Hepatic stellate cell (primary cell): ENCODE results near the gene BTBD9.
A peak's percentile ranks its signal among the peaks of the same experiment; 100 is the strongest.

Experiments used
- DNase-seq: peaks from one replicate; pipeline ENCODE4 v3.0.0; 2011; ENCODE audit warnings: low spot score

The BTBD9 gene

DNA sequence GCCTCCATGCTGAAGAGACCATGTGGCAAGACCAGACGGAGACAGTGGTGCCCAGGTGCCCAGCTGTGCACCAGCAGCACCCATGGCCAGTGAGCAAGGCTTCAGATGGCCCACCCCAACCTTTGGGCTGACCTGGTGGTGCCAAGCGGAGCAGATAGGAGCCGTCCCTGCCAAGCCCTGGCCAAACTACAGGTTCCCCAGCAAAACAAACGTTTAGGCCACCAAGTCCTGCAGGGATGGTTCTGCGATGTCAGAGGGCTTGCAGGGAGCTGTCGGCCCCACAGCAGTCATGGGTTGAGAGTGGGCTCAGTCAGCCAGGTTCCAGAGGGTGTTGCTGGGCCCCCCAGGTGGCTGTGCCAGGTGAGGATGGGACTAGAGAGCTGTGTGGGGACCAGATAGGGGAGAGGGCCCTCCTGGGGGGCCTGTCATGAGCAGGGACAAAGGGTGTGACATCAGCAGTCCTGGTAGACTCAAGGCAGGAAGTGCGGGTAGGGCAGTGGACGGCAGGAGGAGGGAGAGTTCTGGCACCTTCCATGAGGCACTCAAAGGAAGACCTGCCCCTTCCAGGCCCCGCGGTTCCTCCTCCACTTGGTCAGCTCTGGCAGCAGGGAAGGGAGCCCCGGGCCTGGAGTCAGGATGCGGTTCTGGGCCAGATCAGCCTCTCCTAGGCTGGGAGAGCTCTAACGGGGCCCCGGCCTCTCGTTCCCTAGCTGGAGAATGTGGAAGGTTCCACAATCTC, 477.8 kb downstream of the BTBD9 start:
- DNase-seq = no peak

DNA sequence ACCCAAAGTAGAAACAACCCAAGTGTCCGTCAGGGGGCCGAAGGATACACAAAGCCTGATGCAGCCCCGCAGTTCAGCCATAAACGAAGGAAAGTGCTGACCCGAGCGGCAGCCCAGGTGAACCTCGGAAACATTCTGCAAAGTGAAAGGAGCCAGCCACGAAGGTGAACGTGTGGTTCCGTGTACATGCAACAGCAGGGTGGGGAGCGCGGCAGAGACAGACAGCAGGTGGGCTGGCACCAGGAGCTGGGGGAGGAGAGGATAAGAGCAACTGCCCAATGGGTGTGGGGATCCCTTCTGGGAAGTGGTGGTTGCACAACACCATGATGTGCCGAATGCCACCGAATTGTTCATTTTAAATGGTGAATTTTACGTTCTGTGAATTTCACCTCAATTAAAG, 478.4 kb downstream of the BTBD9 start:
- DNase-seq = no peak

DNA sequence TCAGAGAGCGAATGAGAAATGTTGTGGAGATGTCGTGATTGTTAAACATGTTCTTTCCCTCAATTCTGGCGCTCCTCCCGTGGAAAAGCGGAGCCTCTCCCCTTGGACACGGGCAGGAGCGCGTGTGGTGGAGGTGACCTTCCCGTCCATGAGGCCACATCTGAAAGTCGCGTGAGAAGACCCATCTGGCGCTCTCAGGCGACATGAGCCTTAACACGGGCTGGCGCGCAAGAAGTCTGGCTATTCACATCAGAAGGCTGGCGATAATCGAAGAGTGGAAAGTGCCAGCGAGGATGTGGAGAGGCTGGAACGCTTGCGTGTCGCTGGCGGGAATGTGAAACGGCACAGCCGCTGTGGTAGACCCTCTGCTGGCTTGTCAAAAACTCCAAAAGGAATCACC, 478.9 kb downstream of the BTBD9 start:
- DNase-seq = no peak

DNA sequence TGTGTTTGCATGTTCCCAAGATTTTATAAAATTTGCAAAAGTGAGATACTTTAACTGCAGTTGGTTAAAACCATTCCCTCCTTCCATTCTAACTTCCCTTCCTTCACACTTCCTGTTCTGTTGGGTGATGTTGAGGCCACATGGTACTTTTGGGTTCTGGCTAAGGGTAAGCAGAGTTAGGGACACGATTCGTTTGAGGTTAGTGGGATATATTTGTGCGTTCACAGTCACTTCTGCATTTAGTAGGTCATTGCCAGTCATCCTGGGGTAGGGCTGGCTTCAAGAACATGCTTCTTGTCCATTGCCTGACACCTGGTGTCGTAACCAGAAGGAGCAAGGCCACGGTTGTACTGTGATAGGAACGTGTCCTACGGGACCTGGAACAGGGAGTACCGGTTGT, 480.1 kb downstream of the BTBD9 start:
- DNase-seq = no peak

DNA sequence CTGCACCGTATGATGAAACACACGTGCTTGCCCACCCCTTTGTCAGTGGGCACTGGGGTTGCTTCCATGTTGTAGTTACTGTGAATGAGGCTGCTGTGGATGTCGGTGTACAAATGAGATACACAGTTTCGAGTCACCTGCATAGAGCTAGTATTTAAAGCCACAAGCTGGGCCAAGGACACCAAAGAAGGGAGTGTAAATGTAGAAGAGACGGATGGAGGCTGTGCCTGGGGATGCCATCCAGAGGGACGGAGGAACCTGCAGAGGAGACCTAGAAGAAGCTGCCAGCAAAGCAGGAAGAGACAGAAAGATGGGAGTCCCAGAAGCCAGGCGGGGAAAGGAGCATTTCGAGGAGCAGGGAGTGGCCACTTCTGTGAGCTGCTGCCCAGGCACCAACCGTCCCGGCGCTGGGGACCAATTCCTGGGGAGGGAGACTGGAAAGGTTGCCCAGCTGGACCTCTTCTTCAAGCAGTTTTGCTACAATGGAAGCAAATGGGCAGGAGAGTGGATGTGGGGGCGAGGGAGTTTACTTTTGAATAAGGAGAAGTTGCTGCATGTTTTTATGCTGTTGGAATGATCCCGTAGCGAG, 480.9 kb downstream of the BTBD9 start:
- no peak for DNase-seq

DNA sequence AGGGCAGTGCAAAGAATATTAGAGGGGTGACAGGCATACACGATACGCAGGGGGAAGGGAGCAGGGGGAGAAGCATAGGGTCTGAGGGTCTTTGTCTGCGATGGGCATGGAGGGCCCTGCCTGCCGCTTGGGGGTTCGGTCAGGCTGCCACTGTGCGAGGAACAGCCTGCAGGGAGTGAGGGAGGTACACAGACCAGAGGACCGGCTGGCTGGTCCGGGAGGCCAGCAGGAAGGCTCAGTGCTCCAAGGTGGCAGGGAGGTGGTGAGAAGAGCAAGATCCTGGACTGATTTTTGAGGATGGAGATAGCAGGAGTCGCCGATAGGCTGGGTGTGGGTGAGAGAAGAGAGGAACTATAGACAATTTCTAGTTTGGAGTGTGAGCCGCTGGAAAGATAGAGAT, 481.8 kb downstream of the BTBD9 start:
- no peak for DNase-seq

DNA sequence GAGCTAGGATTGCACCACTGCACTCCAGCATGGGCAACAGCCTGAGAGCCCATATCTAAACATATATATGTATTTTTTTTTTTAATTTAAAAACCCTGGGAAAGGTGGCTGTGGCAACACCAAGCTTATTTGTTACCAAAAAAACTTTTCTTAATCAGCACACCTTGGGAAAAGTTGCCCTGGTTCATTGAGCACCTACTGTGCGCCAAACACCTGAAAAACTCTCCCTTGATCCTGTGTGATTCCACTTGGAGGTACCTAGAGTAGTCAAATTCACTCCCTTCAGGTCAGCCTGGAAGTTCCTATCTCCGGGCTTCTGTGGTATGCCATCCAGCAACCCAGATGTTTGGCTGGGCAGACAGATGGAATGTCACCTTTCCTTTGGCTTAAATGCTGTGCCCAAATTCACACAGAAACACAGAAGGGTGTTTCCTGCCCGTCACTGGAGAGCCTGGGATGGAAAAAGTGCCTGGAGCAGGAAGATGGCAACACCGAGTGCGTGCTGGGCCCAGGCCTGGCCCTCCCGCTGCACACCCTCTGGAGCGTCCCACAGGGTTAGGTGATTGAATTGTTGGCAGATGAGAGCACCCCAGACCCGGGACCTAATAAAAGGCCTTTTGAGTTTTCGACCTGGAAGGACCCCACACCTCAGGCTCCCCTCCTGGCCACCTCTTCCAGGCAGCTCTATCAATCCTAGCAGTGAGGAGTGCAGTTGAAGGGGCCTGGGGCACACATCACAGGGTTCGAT, 482.7 kb downstream of the BTBD9 start:
- DNase-seq = no peak

DNA sequence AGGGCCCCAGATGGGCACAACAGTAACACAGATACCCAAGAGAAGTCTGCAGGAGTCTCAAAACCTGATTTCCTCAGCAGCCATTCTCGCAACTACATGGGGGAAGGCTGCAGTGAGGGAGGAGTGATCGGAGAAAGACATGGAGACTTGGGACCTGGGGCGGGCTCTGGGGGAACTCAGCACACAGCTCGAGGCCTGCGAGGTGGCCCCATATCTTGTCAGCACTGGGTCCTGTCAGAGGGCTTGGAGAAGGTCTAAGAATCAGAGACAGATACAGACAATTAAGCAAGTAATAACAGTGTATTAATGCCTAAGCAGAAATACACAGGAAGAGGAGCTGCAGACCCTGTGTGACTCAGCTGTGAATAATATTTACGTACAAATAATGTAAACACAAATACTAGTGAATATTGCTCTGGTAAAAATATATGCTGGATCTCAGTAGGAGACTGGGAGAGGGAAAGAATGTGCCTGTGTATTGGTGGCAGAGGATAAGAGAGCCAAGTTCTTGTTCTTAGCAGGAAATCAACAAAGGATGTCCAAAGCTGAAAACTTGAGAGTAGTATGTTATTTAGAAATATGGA, 484.0 kb downstream of the BTBD9 start:
- DNase-seq = no peak

DNA sequence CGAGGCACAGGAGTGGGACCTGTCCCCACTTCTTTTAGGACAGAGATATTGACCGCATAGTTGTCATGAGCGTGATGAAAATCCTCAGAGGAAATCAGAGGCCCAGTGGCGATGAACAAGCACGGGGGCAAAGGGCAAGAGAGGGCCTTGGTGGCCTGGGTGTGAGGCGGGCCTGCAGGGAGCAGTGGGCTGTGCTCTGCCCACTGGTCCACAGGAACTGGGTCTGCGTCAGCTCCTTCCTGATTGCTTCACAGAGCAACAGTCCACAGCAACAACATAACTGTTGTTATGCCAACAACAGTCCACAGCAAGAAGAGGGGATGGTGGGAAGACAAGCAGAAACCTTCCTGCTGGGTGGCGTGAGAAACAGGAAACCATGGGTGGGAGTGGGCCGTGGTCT, 484.6 kb downstream of the BTBD9 start:
- peak; percentile 43 for DNase-seq

DNA sequence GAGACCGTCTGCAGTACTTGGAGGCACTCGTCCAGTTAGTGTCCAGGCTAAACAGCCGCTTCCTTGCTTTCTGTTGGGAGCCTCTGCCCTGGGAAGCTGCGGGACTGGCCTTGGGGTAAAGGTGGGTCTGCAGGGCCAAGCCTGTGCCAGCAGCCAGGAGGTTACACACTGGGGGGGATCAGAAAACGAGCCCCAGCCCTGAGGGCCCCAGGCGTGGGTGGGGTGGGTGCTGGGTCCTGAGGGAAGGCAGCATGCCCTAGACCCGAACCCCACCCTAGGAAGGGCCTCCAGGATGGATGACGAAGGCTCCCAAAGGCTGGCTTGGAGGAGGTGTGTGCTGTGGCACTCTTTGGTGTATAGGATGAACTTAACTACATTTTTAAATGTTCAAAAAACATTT, 485.0 kb downstream of the BTBD9 start:
- DNase-seq = no peak

DNA sequence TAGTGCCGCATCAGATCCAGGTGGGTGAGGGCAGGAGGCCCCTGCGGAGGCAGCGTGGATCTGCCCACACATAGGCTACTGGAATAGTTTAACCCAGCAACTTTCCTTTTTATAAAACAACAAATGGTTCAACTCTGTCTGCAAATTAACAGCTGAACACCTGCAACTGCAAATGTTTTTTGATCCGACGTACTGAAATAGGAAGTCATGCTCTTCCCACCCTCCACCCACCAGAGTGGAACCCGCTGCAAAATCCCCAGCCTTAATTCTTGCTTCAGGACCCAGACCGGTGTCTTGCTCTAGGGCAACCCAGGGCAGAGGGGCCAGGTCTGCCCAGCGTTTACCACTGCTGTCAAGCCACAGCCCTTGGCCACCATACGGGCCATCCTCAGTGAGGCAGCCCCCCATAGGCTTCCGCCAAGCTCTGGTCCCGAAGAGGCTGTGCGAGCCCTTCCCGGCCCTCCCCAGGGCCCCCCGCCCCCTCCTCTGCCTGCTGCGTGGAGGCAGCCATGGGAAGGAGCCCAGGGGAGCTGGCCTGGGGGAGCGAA, 485.9 kb downstream of the BTBD9 start:
- no peak for DNase-seq

DNA sequence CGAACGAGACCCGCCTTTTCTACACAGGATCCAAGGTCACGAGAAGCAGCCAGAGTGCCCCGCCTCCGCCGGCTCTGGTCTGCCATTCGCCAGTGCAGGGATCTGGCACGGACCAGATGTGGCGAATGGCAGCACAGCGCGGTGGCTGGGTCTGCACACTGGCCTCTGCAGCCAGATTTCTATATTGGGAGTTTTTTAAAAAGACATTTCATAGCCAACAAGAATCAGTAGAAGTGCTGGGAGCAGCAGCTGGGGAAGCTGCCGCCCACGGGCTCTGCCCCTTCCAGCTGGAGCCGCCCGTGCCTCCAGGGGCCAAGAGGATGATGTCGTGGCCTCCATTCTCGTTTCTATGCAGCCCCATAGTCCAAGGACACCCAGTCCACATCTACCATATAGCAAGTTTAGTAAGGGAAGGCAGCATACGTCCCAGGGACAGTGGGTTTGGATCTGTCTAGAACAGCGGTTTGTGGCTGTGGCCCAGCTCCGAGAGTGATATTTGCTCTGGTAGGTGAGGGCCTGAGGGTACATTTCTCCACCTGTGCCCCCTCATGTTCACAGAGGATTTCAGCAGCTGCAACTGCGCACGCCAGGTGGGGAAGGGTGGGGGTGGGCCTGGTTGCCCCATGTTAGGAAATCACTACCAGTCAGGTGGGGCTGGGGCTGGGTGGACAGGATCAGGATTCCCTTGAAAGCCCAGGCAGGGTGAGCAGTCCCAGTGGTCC, 486.5 kb downstream of the BTBD9 start:
- DNase-seq = no peak

DNA sequence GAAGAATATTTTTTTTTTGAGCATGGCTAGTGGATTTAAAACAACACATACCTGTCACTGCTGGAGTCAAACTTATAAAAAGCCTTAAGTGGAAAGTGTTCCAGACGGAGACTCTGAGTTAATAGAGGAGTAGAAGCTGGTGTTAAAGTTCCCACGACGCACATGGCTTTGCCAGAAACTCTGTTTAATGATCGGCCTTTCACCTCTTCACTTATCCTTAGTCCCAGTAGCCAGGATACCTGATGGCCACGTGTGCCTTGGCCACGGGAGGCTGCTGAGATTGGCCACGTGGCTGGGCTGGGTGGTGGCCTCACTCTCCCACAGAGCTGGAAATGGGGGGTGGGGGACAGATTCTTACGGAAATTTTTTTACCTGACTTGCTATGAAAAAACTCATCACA, 487.1 kb downstream of the BTBD9 start:
- no peak for DNase-seq

DNA sequence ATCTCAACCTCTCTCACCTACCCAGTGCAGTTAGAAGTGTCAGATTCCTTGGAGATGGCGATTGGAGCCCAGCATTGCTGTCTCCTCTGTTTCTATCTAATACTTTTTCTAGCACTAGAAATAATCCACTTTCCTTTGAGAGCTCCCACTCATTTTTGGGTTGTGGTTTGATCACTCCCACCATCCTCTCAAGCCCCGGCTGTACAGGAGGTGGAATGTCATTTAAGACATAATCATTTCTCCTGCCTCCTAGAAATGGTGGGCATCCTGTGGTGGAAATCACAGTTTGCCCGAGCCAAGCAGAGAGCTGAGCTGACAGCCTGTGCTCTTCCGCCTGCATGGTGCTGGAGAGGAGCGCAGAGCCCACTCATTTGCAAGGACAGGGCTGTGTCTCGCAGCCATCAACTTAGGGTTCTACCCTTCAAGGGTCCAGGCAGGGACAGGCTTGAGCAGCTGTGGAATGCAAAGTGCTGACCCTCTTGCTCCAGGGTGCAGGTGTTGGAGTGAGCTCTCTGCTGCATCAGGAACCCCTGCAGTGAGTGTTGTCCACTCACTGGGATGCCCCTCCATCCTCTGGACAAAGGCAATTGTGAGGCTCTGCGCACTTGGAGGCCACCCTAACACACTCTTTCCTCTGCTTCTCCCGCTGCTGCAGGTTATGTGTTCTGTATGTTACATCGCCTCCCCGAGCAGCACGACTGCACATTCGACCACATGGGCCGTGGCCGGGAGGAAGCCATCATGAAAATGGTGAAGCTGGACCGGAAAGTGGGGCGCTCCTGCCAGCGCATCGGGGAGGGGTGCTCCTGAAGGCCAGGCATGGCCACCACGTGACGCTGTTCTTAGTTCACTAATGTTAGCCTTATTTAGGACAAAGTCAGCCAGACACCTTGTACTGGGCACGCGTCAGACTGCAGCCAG, 487.9 kb downstream of the BTBD9 start:
- no peak for DNase-seq

DNA sequence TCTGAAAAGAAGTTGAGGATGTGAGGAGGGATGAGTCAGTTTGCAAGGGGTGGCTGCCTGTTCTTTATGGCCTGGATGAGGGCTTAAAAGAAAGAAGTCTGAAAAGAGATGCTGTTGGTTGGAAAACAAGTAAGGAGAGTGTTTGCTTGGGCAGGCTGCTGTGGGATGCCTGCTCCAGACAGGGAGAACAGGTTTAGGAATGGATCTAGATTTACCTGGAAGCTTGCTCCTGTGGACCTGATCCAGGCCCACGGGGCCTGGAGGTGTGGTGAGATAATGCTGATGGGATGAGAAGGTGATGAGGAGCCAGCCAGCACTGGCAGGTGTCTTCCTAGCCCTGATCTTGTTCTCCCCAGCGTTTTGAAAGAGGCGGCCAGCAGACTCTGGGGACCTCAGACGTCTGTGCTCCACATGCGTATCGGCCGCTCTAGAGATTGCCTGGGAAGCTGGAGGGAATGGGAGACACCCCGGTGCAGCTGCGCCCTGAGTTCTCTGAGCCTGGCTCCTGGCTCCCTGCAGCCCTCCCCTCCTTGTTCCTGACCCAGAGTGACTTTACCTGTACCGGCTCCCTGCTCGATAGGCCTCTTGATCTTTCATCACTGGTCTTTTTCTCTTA, 488.9 kb downstream of the BTBD9 start:
- no peak for DNase-seq

DNA sequence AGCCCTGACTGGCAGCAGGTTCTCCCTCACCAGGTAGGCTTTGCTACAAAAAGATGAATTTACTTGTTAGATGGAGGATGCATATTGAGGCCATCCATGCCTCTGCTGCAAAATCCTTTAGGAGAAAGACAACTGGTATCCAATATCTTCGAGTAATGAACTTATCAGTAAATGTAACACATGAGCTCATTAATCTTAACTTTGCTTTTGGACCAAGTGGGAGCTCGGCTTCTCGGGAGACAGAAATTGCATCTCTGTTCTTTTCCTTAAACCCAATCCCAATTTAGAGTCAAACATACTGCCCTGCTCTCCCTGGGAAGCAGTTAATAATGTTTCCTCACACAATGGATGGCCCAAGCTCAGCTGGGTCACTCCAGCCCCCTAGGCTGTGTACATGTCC, 489.7 kb downstream of the BTBD9 start:
- no peak for DNase-seq

DNA sequence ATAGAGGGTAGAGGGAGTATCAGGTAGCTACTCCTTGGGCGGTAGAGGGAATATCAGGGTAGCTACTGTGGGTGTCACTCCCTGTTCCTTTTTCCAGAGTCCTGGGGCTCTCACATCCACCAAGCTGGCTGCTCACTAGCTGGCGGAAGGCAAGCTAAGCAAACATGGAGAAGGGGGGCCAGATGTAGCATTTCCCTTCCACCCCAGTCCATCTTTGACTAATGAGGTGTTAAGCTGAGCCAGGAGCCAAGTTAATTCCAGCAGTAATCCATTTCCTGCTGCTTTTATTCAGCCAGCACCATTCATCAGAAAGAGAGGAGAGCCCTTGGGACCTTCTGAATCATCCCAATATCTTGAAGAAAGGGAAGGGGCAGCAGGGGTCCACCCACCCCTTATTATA, 490.2 kb downstream of the BTBD9 start:
- no peak for DNase-seq

DNA sequence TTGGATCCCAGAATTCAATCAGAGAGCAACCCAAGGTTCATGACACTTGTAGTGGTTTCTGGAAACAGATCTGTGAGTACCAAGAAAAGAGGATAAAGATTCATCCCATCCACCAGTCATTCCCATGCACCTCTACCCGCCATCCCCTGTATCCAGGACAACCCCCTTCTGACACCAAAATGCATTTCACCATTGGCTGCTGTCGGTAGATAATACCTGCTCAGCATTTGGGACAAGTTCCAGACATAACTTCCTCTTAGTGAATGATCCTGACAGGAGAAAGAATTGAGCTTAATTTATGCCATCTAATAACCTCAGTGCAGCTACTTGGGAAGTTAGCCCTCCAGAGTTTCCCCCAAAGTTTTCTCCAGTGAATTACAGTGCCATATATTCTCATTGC, 491.1 kb downstream of the BTBD9 start:
- DNase-seq = no peak

DNA sequence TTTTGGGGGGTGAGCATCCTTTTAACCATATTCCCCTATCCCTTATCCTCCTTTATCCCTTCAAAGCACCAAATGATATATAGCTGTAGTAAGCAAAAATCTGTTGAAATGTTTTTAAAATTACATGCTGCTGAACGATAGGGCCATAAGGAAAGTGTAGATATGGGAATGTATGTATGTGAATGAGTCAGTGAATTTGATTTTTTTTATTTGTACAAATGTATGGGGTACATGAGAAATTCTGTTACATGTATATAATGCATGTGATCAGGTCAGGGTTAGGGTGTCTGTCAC, 493.0 kb downstream of the BTBD9 start:
- DNase-seq = no peak

DNA sequence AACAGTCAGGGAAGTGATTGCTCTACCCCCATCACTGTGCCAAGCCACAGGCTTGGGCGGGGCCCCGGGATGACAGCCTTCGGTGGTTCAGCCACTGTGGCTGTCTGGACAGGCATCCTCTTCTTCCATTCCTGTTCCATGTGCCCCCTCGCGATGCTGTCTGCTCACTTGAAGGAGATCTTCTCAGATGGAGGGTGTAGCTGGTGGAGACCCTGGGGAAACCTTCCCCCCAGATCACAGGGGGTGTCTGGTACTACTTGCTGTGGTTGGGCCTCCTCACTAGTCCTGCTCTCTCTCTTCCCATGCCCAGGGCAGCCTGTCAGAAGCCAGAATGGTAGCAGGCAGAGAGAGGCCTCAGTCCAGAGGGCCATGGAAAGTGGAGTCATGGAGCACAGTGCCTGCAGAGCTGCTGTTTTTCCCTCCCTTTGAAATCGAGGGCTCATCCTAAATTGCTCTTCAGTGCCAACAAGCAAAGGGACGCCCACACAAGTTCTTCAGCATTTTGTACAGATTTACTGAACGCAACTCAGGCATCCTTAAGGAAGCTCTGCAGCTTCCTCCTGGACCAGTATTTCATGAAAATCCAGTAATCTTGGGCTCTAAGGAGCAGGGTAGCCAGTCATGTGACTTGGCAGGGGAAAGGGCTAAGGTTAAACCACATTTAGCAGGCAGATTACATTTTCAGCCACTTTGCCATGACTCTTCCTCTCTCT, 493.6 kb downstream of the BTBD9 start:
- no peak for DNase-seq
